ENCODE measurements around the gene CDRT4. TPM values are rescaled to one million over a fixed set of nuclear protein-coding genes. Genes with fewer than 3 reads are reported as not detected.

The CDRT4 gene
- total RNA-seq (10 to 100 TPM in 2 of 5 experiments, 1 to 10 TPM in 3; 1.7 to 11.6 (median 9.7) TPM), polyA plus RNA-seq (under 1 TPM; 0.45 to 0.91 TPM), total RNA-seq (0.81 reads per million)

DNA sequence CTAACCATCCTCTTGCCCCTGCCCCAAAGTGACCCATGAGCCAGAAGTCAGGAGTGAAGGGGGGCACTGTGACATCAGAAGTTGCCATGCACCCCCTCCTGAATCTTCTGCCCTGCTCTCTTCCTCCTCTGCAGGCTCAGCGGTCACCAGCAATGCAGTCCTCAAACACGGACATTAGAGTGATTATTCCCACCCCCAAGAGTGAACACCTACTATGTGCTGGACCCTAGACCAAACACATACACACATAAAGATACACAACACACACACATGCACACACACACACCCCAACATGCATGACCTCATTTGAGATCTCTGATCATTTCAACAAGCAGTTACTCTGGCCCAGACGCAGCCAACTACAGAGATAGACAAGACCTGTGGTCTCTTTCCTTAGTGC lies at the start of gene CDRT4:
TSS of gene CDRT4 (minus strand) at position 30 of the 400 bp plus-strand sequence. CDS start 27,383 bp downstream, outside the sequence.
- Histone ChIP-seq H3K9me3 (ENCODE audit: control insufficient read depth in 2 of 3, low read length in 3 of 3) (no peaks in the 10 kb centered on the region), H3K4me1 (ENCODE audit: control insufficient read depth in 2 of 2, insufficient read depth in 2 of 2, low read length in 2 of 2) (no peaks in the 10 kb centered on the region), H3K4me3 (ENCODE audit: low read length) (no peak within 1 kb of the TSS), H3K36me3 (ENCODE audit: control insufficient read depth in 2 of 3, insufficient read depth in 3 of 3, low read length in 3 of 3) (no peaks in the 10 kb centered on the region), H3K27ac (ENCODE audit: low read depth, low read length) (no peak within 1 kb of the TSS), H3K27me3 (ENCODE audit: control insufficient read depth in 2 of 2, insufficient read depth in 2 of 2, low read length in 2 of 2) (no peaks in the 10 kb centered on the region)
- ChIA-PET POLR2A (no interaction called here), CTCF (no interaction called here)
- Mint-ChIP-seq H3K4me1 (peaks cover 0 to 4% (median 0%) of the 10 kb centered on the region in 7 donors), H3K9me3 (peaks cover 0 to 4% (median under 1%) of the 10 kb centered on the region in 11 donors), H3K4me3 (no peak within 1 kb of the TSS), H3K36me3 (peaks cover 0 to 20% (median 14%) of the 10 kb centered on the region in 5 donors), H3K27me3 (no peaks in the 10 kb centered on the region), H3K27ac (no peak within 1 kb of the TSS)
- intact Hi-C loops (cut with micrococcal nuclease): no loop called here
- ATAC-seq (no peak), DNase-seq (no peak)

DNA sequence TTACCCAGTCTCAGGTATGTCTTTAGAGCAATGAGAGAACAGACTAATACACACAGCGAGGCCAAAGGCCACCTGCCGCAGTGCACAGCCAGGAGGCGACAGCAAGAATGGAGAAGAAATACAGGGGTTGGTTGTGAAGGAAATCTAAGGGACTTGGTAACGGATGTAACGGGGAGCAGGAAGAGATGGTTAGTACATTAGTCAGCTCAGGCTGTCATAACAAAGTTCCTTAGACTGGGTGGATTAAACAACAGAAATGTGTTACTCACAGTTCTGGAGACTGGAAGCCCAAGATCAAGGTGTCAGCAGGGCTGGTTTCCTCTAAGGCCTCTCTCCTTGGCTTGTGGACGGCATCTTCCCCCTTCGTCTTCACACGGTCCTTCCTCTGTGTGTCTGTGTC lies 48.7 kb upstream of the CDRT4 start:
- ChIA-PET POLR2A (no interaction called here), CTCF (no interaction called here)
- H3K9me3 Mint-ChIP-seq: no peaks in the 10 kb centered on the region
- H3K4me3 ChIP-seq (ENCODE audit: low read length): no peak overlapping the region
- no peak for ATAC-seq
- H3K27ac ChIP-seq (ENCODE audit: low read depth, low read length): no peak overlapping the region
- peaks cover 0 to 8% (median 0%) of the 10 kb centered on the region in 3 experiments for H3K36me3 ChIP-seq (ENCODE audit: control insufficient read depth in 2 of 3, insufficient read depth in 3 of 3, low read length in 3 of 3)
- no peak for DNase-seq
- peaks cover 15 to 58% (median 30%) of the 10 kb centered on the region in 5 donors for H3K36me3 Mint-ChIP-seq
- H3K27me3 Mint-ChIP-seq: no peaks in the 10 kb centered on the region
- no peaks in the 10 kb centered on the region for H3K4me1 ChIP-seq (ENCODE audit: control insufficient read depth in 2 of 2, insufficient read depth in 2 of 2, low read length in 2 of 2)
- H3K9me3 ChIP-seq (ENCODE audit: control insufficient read depth in 2 of 3, low read length in 3 of 3): no peaks in the 10 kb centered on the region
- no peak overlapping the region for H3K27ac Mint-ChIP-seq
- H3K27me3 ChIP-seq (ENCODE audit: control insufficient read depth in 2 of 2, insufficient read depth in 2 of 2, low read length in 2 of 2): no peaks in the 10 kb centered on the region
- H3K4me3 Mint-ChIP-seq: no peak overlapping the region
- intact Hi-C loops (cut with micrococcal nuclease): no loop called here
- H3K4me1 Mint-ChIP-seq: no peaks in the 10 kb centered on the region

DNA sequence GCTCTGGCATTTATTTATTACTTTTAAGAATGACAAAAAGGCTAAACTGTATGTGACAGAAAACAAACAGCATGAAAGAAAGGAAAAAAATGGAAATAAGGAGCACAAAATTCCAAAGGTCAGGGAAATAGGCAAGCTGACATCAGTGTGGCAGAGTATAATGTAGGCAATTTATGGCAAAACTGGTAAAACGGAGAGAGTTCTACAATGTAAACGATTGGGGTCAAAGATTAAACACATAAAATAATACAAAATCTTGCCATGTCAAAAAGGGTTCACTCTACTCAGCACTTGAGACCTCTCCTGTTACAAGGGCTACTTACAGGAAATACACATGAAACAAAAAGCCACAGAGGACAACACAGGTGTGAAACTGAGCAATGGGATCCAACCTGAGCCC lies 47.0 kb upstream of the CDRT4 start:
- no peaks in the 10 kb centered on the region for H3K9me3 Mint-ChIP-seq
- intact Hi-C loops (cut with micrococcal nuclease): no loop called here
- H3K36me3 ChIP-seq (ENCODE audit: control insufficient read depth in 2 of 3, insufficient read depth in 3 of 3, low read length in 3 of 3): peaks cover 0 to 8% (median 0%) of the 10 kb centered on the region in 3 experiments
- H3K9me3 ChIP-seq (ENCODE audit: control insufficient read depth in 2 of 3, low read length in 3 of 3): no peaks in the 10 kb centered on the region
- ATAC-seq (no peak), DNase-seq (no peak)
- no peaks in the 10 kb centered on the region for H3K27me3 ChIP-seq (ENCODE audit: control insufficient read depth in 2 of 2, insufficient read depth in 2 of 2, low read length in 2 of 2)
- POLR2A ChIA-PET: no interaction called here
- no peaks in the 10 kb centered on the region for H3K4me1 ChIP-seq (ENCODE audit: control insufficient read depth in 2 of 2, insufficient read depth in 2 of 2, low read length in 2 of 2)
- H3K4me3 ChIP-seq (ENCODE audit: low read length): no peak overlapping the region
- no peak overlapping the region for H3K27ac ChIP-seq (ENCODE audit: low read depth, low read length)
- peaks cover 0 to 4% (median 0%) of the 10 kb centered on the region in 7 donors for H3K4me1 Mint-ChIP-seq
- no peak overlapping the region for H3K4me3 Mint-ChIP-seq
- no peak overlapping the region for H3K27ac Mint-ChIP-seq
- H3K36me3 Mint-ChIP-seq: peaks cover 17 to 68% (median 39%) of the 10 kb centered on the region in 5 donors
- CTCF ChIA-PET: no interaction called here
- H3K27me3 Mint-ChIP-seq: no peaks in the 10 kb centered on the region

DNA sequence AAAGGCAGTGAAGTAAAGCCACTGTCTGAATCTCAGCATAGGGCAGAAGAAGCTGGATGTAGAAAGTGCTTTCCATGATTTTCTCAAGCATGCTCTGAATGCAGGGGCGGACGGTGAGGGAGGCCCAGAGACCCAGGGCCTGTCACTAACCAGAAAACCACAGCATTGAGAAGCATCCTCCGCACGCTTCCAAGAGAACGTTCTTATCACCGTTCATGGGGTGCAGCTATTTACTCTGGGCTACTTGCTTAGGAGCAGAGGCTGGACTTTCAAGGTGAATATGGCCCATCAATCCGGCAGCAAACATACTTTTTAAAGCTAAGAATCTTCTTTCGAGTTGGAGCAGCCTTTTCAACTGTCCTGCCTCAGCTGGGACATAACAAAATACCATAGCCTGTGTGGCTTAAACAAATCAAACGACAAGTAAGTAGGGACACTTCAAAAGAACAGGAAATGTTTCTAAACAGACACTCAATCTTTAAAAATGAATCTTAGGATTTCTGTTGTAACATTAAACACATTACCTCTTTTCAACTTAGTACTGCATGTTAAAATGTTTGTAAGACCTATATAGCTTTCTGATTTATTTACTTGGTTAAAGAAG lies 46.5 kb upstream of the CDRT4 start:
- H3K9me3 ChIP-seq (ENCODE audit: control insufficient read depth in 2 of 3, low read length in 3 of 3): no peaks in the 10 kb centered on the region
- ChIA-PET CTCF (no interaction called here), POLR2A (no interaction called here)
- no peak for ATAC-seq
- no peak overlapping the region for H3K27ac ChIP-seq (ENCODE audit: low read depth, low read length)
- no peak overlapping the region for H3K4me3 ChIP-seq (ENCODE audit: low read length)
- H3K27me3 ChIP-seq (ENCODE audit: control insufficient read depth in 2 of 2, insufficient read depth in 2 of 2, low read length in 2 of 2): no peaks in the 10 kb centered on the region
- no peak for DNase-seq
- no peaks in the 10 kb centered on the region for H3K4me1 ChIP-seq (ENCODE audit: control insufficient read depth in 2 of 2, insufficient read depth in 2 of 2, low read length in 2 of 2)
- Mint-ChIP-seq H3K27me3 (no peaks in the 10 kb centered on the region), H3K9me3 (no peaks in the 10 kb centered on the region), H3K4me1 (peaks cover 0 to 4% (median 0%) of the 10 kb centered on the region in 7 donors), H3K4me3 (no peak overlapping the region), H3K27ac (no peak overlapping the region), H3K36me3 (peaks cover 19 to 66% (median 36%) of the 10 kb centered on the region in 5 donors)
- H3K36me3 ChIP-seq (ENCODE audit: control insufficient read depth in 2 of 3, insufficient read depth in 3 of 3, low read length in 3 of 3): peaks cover 0 to 8% (median 0%) of the 10 kb centered on the region in 3 experiments
- intact Hi-C loops (cut with micrococcal nuclease): no loop called here

DNA sequence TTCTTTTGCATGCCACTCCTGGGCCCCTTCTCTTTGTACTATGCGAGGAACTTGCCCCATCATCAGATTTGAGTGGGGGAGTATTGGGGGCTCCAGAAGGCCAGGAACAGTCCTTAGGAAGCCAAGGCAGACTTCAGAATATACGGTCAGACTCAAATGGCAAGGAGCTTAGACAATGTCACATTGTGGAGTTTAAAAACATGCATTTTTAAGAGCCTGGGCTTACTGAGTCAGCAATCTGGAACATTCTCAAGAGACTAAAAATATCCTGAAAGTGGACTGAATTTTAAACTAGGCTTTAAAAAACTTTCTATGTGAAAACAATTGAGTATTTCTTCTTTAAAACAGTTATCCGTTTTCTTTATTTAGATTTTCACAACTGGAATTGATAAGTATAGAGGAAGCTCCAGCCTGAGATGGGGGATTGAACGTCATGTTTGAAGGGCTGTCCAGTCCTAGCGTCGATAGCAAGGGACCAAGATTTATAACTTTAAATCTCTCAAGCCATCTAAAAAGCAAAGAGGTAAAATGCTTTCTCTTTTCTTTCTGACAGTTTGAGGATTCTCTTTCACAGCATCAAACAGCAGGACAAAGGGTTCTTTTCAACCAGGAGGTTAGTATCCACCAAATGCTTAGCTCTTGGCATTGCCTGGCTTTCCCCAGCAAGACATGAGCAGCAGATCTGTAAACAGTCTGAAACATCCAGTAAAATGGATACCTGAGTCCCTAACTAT lies 45.8 kb upstream of the CDRT4 start:
- ChIA-PET CTCF (no interaction called here), POLR2A (no interaction called here)
- no peak overlapping the region for H3K27ac Mint-ChIP-seq
- no peaks in the 10 kb centered on the region for H3K27me3 Mint-ChIP-seq
- Histone ChIP-seq H3K36me3 (ENCODE audit: control insufficient read depth in 2 of 3, insufficient read depth in 3 of 3, low read length in 3 of 3) (peaks cover 0 to 8% (median 0%) of the 10 kb centered on the region in 3 experiments), H3K4me3 (ENCODE audit: low read length) (no peak overlapping the region), H3K27ac (ENCODE audit: low read depth, low read length) (no peak overlapping the region), H3K4me1 (ENCODE audit: control insufficient read depth in 2 of 2, insufficient read depth in 2 of 2, low read length in 2 of 2) (no peaks in the 10 kb centered on the region), H3K9me3 (ENCODE audit: control insufficient read depth in 2 of 3, low read length in 3 of 3) (no peaks in the 10 kb centered on the region), H3K27me3 (ENCODE audit: control insufficient read depth in 2 of 2, insufficient read depth in 2 of 2, low read length in 2 of 2) (no peaks in the 10 kb centered on the region)
- ATAC-seq (no peak), DNase-seq (no peak)
- H3K4me3 Mint-ChIP-seq: no peak overlapping the region
- peaks cover 19 to 69% (median 41%) of the 10 kb centered on the region in 5 donors for H3K36me3 Mint-ChIP-seq
- intact Hi-C loops (cut with micrococcal nuclease): no loop called here
- peaks cover 0 to 4% (median 0%) of the 10 kb centered on the region in 7 donors for H3K4me1 Mint-ChIP-seq
- H3K9me3 Mint-ChIP-seq: no peaks in the 10 kb centered on the region

DNA sequence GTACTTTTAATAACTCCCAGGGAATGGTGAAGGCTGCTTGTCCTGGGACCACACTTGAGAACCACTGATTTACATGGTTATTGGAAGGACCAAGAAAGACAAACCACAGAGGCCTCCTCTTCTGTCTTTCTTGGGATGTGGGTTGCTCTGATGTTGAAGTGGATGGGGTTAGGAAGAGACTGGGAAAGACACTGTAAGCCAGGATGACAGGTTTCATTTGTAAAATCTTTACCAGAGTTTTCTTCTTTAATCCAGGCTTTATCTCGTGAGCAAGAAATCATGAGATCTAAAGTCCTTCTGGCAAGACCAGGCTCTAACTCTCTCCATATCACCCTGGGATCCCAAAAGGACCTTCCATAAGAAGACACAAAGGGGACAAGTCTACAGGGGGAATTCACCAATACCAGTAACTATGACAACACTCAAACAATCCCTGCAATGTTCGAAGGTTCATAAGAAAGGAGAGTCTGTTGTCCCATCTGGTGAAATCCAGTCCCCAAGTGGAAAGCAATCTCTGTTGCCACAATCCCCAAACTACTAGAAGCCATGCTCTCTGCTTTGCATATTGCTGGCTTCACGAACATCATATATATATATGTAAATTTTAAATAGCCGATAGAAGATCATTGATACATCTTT lies 44.8 kb upstream of the CDRT4 start:
- ChIA-PET POLR2A (no interaction called here), CTCF (no interaction called here)
- Mint-ChIP-seq H3K4me3 (no peak overlapping the region), H3K36me3 (peaks cover 18 to 72% (median 43%) of the 10 kb centered on the region in 5 donors), H3K27me3 (no peaks in the 10 kb centered on the region), H3K4me1 (peaks cover 0 to 4% (median 0%) of the 10 kb centered on the region in 7 donors), H3K27ac (no peak overlapping the region), H3K9me3 (no peaks in the 10 kb centered on the region)
- Histone ChIP-seq H3K27ac (ENCODE audit: low read depth, low read length) (no peak overlapping the region), H3K4me3 (ENCODE audit: low read length) (no peak overlapping the region), H3K27me3 (ENCODE audit: control insufficient read depth in 2 of 2, insufficient read depth in 2 of 2, low read length in 2 of 2) (no peaks in the 10 kb centered on the region), H3K9me3 (ENCODE audit: control insufficient read depth in 2 of 3, low read length in 3 of 3) (no peaks in the 10 kb centered on the region), H3K36me3 (ENCODE audit: control insufficient read depth in 2 of 3, insufficient read depth in 3 of 3, low read length in 3 of 3) (peaks cover 0 to 8% (median 0%) of the 10 kb centered on the region in 3 experiments), H3K4me1 (ENCODE audit: control insufficient read depth in 2 of 2, insufficient read depth in 2 of 2, low read length in 2 of 2) (no peaks in the 10 kb centered on the region)
- DNase-seq: no peak
- no peak for ATAC-seq
- intact Hi-C loops (cut with micrococcal nuclease): no loop called here

All from naive thymus-derived CD4-positive, alpha-beta T cell (primary cell).